ENCODE measurements around the gene RRP12.
"Not testable (repeated sequence)": the region's sequence is repeated elsewhere in the genome, so short reads cannot be mapped to it uniquely, and the experiment has no call there.

RRP12 gene

GRCh38 chr10:97367126-97367649, 34.0 kb downstream of the RRP12 start:
- no peak for DNase-seq (ENCODE audit: low spot score)

- DNase-seq (ENCODE audit: low spot score) = no peak
These were observed 34.6 kb downstream of the RRP12 start for GRCh38 chr10:97366572-97366971.

- DNase-seq (ENCODE audit: low spot score) = peak; percentile 55
These were observed 35.3 kb downstream of the RRP12 start for GRCh38 chr10:97365761-97366351.

GRCh38 chr10:97363071-97363470, 38.1 kb downstream of the RRP12 start:
- DNase-seq (ENCODE audit: low spot score) = no peak

- no peak for DNase-seq (ENCODE audit: low spot score)
These were observed 38.7 kb downstream of the RRP12 start for GRCh38 chr10:97362310-97363033.

- DNase-seq (ENCODE audit: low spot score) = no peak
These were observed 39.6 kb downstream of the RRP12 start for GRCh38 chr10:97361537-97361901.

- DNase-seq (ENCODE audit: low spot score) = no peak
These were observed 40.2 kb downstream of the RRP12 start for GRCh38 chr10:97360705-97361536.

GRCh38 chr10:97358781-97359180, 42.4 kb downstream of the RRP12 start:
- DNase-seq (ENCODE audit: low spot score) = no peak

- no peak for DNase-seq (ENCODE audit: low spot score)
These were observed 42.8 kb downstream of the RRP12 start for GRCh38 chr10:97358349-97358748.

- no peak for DNase-seq (ENCODE audit: low spot score)
These were observed 44.2 kb downstream of the RRP12 start for GRCh38 chr10:97356918-97357317.

- DNase-seq (ENCODE audit: low spot score) = no peak
These were observed 44.7 kb downstream of the RRP12 start for GRCh38 chr10:97356318-97356914.

- DNase-seq (ENCODE audit: low spot score) = peak; percentile 42
These were observed 45.6 kb downstream of the RRP12 start for GRCh38 chr10:97355571-97355975.

GRCh38 chr10:97353945-97354344, 47.2 kb downstream of the RRP12 start:
- DNase-seq (ENCODE audit: low spot score) = no peak

GRCh38 chr10:97349752-97350513, 51.2 kb downstream of the RRP12 start:
- no peak for DNase-seq (ENCODE audit: low spot score)

- no peak for DNase-seq (ENCODE audit: low spot score)
These were observed 53.8 kb downstream of the RRP12 start for GRCh38 chr10:97347317-97347716.

- not testable (repeated sequence) for DNase-seq (ENCODE audit: low spot score)
These were observed 57.5 kb downstream of the RRP12 start for GRCh38 chr10:97343664-97344063.

- no peak for DNase-seq (ENCODE audit: low spot score)
These were observed 59.7 kb downstream of the RRP12 start for GRCh38 chr10:97341416-97341815.

GRCh38 chr10:97338041-97338440, 63.1 kb downstream of the RRP12 start:
- DNase-seq (ENCODE audit: low spot score) = no peak

- DNase-seq (ENCODE audit: low spot score) = no peak
These were observed 64.0 kb downstream of the RRP12 start for GRCh38 chr10:97336942-97337831.

GRCh38 chr10:97336446-97336845, 64.7 kb downstream of the RRP12 start:
- DNase-seq (ENCODE audit: low spot score) = no peak

GRCh38 chr10:97336006-97336405, 65.1 kb downstream of the RRP12 start:
- DNase-seq (ENCODE audit: low spot score) = no peak

All from pons (tissue), 1 donor.